NAMALWA (cell line): Measurements from ENCODE around the gene TMEM92.
"Not testable (repeated sequence)": the region's sequence is repeated elsewhere in the genome, so short reads cannot be mapped to it uniquely, and the experiment has no call there.

Experiments
- DNase-seq: peaks from one replicate; pipeline ENCODE4 v3.0.0-alpha.2; 2015; ENCODE audit warnings: low spot score

Gene TMEM92

DNA sequence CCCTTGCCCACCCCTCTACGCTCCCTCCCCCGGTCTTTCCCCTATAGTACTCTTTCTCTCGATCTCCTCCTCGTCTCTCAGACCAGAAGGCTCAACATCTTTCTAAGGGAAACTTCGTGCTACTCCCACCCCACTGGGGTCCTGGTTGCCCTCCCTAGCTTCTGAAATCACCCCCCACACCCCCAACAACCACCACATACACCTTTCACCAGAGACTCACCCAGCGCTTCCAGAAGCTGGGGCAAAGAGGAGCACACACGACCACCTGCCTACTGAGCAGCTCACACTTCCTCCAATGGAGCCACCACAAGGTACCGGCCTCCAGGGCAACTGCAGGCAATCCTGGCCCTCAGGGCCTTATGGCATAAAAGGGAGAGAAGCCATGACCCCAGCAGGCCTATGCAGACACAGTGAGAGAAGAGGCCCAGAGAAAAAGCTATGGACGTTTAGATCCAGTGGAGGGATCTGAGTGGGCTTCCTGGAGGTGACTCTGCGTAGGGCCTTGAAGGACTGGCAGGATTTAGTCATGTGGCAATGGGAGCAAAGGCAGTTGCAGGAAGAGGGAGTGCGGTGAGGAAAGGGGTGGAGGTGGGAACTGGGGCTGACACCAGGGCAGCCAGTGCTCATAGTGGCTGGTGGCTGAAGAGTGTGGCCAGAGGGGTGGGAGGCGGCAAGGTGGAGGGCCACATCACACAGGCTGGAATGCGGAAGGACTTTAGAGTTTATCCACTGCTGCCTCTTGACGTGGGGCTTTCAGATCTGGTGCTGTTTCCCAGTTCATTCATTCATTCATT lies 12.1 kb upstream of the TMEM92 start:
- DNase-seq = no peak

DNA sequence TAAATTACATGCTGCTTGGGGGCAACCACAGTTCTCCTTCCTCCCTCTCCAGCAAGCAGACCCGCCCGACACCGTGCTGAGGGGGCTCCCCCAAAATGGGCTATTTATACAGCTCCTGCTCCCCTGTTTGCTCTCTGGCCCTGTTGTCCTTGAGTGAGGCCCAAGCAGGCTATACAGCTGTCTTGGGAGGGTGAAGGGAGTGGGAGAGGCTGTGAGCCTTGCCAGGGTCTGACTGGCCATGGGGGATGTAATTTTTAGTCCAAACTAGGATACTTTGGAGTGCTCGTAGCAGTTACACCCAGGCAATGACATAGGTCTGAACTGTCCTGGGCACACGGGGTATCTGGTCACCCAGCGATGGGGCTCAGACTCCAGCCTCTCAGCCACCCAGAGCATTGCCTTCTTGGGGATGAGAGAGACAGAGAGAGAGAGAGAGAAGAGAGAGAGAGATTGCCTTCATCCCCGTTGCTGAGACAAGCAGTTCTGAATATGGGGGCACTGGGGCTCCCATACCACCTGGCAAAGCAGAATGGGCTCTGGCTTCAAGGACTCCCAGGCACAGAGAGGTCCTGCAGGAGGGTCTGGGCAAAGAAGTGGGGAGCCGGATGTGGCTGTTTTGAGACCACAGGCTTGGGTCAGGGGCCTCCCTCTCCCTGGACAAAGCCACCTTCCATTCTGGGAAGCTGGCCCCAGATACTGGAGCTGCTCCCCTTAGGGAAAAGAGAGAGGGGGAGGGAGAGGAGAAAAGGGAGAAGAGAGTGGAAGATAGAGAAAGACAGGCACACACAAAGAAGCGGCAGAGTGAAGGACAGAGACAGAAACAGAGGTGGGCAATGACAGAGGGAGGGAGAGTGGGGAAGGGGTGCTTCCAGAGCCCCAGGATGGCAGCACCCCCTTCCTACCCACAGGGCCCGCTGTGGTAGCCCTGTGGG lies 10.7 kb upstream of the TMEM92 start:
- no peak for DNase-seq

DNA sequence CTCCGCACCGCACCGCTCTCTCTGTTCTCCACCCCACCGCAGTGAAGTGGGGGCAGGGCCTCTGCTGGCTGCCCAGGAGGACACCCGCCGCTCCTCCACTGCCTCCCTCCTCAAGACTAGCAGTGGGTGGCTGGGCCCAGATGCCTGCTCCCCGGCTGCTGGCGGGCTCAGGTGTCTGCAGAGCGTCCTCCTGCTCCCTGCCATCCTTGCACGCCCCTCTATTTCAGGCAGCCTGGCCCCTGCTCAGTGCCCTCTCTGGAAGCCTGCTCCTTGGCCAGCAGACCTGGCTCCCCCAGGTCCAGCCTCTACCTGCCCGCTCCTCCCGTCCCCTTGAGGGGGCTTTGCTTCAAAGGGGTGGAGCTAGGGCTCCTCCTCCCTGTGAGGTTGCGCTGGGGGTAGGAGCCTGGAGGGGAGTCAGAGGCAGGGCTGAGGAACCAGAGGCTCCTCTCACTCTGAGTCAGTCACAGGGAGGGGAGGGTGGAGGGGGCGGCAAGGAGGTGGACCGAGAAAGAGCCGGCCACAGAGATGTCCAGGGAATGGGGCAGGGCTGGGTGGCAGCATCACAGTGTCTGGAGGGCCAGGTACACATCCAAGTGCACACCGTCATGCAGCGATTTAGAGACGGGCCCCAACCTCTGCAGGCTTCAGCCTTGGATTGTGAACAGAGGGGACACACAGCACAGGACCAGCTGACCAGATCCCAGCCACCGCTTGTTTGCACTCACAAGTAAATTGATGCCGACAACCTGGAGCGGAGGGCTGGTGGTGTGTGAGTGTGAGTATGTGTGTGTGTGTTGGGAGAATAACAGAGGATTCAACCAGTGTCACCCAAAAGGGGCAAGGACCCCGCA lies 9.8 kb upstream of the TMEM92 start:
- DNase-seq = no peak

DNA sequence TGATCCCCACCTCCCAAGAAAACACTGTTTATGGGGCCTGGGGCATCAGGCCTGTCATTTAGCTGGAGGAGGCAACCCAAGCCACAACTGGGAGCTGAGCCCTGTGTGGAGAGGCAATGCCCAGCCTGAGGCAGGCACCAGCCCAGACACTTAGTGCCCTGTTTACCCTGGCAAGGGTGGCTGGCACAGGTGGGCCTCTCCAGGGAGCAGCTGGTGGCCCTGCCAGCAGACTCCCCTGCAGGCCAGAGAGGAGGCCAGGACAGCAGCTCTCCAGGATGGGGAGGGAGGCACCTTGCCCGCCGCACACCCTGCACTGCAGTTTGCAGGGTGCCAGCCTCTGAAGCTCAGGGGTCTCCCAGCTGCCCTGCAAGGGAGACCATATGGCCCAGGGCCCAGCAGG lies 9.1 kb upstream of the TMEM92 start:
- DNase-seq = no peak

DNA sequence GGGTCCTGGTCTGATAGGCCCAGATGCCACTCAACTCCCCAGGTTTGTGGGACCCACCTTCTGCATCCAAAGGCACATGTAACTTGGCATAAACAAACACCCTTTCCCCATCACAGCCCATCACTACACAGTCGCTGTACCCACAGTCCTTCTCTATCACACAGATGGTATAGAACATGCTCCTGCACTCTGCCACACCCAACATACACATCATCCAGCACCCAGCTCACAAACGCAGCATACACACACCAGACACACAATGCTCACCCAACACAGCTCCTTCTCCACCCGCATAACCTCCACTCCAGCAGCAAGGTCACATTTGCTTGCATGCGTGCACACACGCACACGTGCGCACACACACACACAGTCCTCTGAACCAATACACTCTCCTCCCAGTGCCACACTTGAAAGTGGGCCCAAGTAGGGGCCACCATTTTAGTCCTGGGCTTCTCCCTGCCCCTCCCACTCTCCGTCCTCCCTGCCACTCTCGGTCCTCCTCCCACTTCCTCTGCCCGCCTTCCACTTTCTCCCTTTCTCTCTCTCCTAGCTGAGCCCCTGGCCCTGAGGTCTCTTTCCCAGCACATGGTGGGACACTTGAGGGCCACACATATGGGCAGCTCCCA lies 8.5 kb upstream of the TMEM92 start:
- DNase-seq = no peak

DNA sequence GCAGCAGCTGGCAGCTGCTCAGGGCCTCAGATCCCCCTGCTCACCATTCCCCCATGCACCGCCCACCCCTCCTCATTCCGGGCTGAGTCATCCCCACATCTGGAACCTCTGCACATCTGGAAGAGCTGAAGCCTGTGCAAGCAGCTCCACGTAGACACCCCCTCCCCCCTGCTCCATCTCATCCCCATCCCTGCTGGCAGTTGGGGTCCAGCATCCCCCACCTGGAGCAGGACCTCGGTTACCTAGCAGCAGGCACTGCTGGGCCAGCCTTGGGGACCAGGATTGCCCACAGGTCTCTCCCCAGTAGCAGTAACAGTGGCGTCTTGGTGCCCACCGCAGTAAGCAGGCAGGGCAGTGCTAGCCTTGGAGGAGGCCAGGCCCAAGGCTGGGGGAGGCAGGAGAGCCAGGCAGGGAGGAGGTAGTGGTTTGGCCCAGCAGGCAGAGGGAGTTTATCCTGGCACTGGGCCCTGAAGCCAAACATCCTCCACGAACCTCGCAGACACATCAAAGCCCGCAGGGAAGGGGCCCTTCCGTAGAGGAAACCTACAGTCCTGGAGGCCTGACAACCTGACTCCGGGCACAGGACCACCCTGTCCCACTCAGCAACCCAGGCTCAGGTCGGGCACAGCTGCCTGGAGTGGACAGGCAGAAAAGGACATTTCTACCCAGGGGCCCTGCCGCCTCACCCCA lies 7.7 kb upstream of the TMEM92 start:
- DNase-seq = no peak

DNA sequence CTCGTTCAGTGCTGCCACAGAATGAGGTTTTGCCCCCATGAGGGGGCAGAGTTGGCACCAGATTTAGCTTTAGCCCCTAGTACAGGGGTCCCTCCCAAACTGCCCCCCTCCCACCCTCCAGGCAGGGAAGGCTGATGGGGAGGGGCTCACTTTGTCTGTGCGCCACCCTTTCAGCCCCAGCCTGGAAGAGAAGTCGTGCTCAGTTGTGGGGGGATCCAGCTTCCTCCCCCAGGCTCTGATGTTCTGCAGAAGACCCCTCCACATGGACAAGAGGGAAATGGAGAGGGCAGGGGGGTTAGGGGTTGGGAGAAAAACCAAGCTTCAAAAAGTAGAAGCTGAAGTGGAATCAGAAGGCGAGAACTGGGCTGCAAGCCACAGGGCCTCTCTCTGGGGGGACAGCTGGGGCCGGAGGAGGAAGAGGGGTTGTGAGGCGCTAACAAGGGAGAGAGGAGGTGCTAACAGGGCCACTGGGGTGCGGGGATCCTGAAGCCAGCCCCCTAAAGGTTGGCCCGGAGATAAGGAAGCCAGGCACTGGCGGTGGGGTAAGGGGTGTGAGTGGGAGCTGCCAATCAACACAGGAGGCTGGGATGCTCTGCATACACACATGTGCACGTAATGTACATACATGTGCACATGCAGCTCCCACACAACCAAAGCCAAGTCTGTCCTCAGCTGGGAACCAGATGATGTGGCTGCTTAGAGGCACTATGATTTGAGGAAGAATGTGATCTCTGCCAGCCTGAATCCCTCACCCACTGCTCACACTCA lies 7.0 kb upstream of the TMEM92 start:
- DNase-seq = no peak

DNA sequence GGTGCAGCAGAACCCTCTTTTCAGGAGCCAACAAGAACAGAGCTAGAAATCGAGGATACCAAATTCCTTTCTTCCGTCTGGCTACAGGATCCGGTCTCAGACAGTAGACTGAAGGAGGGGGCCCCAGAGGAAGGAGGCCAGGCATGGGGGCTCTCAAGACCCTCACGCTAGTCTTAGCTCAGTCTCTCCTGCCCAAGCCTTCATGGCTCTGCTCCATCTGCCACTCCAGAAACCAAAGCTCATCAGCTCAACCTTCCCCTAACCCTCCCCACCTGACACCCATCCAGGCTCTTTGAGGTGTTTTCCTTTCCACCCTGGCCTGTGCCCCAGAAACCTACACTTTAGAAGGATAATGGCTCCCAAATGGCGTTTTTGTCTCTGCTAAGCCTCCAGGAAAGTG lies 6.2 kb upstream of the TMEM92 start:
- no peak for DNase-seq

DNA sequence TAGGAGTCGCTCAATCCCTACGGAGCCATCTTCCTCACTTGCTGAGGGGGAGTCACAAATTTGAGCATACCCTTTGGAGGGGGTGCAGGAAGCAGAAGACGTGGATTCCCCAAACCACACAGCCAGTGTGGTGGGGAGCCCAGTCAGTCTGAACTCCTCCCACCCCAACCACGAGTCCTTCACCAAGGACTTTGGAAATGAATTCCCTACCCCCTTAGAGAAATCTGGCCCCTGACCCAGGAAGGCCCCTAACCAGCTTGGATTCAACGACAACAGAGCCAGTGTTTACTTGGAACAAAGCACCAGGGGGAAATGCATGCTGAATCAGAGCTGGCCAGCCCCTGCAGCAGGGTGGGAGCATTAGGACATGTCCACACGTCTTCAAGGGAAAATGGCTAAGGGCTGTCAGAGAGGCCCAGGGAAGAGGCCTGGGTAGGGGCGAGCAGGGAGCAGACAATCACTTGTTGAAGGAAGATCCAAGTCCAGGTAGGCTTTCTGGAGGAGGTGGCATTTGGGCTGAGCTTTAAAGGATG lies 5.5 kb upstream of the TMEM92 start:
- no peak for DNase-seq

DNA sequence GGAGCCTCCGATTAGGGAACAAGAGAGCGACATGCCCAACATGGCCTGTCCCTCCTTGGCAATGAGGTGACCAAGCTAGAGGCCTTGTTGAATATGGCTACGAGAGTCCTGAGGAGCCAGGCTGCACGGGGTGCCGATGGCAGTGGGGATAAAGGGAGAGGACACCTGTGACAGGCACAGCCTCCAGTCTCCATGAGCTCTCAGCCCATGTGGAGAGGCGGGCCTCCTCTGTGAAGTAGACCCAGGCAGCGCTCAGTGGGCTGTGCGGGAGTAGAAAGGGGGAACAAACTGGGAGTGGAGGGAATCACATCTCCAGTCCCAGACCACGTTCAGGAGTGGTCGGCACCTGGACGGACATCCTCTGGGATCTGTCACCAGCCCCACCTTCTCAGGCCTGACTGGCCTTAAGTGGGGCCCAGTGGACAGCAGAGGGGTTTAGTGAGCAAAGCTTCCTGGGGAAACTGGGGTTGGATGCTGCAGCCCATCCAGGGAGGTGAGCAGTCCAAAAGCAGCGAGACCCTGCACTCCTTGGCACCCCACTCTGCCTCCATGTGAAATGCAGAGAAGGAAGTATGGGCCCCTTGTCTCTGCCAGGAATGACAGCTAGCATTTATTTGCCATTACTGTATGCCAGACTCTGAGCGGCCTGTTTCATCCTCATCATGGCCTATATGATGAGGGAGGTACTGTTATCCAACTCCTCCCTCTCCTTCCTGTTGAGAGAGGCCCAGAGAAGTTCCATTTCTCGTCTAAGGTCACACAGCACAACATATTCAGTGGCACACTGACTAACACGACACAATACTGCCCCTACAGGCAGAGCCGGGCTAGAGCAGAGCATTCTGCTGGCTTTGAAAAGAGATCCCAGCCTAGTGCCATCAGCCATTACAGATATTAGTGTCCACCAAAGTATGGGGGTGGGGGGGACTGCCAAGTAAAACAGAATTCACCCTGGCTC lies 4.5 kb upstream of the TMEM92 start:
- DNase-seq = peak; percentile 83

DNA sequence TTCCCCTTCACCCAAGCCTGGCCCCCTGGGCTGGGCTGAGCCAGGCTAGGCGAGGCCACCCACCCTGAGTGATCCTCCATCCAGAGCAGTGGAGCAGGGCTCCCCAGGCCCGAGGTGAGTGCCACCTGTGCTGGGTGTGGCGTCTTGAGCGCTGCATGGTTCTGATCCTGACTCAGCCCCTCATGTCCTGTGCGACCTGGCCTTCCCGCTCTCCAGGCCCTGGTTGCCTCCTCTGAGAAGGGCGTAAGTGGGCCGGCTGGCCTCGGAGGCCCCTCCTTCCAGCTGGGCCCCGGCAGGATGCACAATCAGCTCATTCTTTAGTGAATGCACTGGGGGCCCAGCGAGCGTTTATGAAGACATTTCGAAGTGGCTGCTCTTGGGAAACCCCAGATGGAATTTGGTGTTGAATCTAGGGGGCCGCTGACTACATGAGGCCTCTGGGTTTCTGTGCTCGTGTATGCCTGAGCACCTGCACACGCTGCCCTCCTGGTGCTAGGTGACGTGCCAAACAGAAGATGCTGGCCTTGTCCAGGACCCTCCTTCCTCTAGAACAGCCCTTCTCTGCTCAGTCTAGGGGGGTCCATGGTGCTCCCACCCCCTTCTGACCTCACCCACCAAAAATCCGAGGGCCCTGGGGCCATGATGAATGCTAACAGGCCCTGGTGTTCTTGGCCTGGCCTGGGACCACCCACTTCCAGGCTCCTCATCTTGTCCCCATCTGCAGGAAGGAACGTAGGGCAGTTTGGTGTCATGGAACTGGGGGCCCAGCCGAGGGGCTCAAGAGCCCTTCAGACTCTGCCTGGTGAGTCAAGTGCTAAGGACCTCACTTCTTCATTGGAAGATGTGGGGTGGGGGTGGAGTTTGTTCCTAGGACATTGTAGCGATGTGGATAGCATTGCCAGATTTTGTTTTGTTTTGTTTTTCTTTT lies 3.6 kb upstream of the TMEM92 start:
- DNase-seq = no peak

DNA sequence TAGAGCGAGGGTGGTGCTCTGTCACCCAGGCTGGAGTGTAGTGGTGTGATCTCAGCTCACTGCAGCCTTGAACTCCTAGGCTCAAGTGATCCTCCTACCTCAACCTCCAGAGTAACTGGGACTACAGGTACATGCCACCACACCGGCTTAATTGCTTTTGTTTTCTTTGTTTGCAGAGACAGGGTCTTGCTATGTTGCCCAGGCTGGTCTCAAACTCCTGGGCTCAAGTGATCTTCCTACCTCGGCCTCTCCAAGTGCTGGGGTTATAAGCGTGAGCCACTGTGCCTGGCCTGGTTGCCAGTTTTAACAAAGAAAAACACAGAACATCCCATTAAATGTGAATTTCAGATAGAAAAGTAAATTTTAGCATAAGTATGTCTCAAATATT lies 2.9 kb upstream of the TMEM92 start:
- DNase-seq = not testable (repeated sequence)

DNA sequence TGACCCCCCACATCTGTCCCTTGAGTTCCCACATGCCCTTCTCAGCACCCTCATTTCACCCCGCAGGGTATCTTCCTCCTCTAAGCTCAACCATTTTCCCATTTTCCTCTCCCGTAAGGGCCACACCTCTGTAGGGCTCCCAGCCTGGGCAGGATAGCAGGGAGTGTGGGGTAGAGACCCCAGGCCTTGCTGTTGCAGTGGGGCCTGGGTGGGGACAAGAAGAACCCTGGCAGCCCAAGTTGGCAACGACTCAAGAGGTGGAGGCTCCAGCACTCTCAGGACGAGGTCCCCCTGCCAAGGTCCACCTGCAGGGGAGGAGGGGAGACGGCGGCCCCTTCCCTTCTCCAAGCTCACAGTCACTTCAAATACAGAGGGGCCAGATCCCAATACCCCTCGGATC lies 2.0 kb upstream of the TMEM92 start:
- no peak for DNase-seq

DNA sequence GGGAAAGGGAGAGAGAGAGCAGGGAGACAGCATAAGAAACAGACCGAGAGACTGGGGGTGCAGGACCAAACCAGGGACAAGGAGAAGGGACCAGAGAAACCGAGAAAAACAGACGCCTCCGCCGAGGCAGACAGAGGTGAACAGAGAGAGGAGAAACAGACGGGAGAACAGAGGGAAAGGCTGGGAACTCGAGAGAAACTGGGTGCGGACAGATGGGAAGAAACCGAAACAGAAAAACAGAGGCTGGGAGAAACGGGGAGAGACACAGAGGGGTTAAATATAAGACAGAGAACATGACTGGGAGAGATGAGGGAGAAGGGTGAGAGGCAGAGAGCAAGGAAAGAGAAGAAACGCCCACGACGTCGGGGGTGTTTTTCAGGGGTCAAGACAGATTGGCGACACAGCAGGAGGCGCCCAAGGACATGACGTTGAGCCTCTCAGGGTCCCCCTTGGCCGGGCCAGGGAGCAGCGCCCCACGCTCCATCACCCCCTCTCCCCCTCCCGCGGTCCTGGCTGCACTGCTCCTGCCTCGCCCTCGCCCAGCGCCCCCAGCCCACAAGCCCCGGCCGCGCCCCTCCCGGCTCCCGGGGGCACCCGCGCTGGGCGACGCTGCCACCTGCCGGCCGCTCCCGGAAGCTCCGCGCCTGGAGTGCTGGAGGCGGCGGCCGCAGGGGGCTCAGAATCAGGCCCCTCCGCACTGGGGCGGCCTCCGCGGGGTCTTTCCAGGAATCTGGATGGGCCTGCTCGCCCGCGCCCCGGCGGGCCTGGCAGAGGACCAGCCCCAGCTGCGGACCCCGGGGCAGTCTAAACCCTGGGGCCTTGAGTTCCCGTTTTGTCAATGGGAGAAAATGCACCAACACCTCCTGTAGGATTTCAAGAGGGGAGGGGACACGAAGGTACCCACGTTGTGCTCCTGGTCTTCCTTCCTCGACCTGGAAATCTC lies 1.3 kb upstream of the TMEM92 start:
- peak; percentile 54 for DNase-seq

DNA sequence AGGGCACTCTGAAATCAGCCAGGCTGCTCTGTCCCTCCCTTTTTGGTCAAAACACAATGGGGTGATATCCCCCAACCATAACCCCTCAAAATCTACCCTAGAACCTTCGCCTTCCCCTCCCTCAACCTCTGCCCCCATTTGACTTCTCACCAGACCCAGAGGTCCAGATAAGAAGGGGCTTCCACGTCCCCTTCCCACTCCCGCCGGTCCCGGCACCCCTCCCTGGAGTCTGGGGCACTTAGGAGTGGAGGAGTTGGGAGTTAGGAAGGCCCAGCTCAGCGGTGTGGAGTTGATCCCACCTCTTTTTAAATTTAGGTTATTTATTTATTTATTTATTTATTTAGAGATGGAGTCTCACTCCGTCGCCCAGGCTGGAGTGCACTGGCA lies 619 bp upstream of the TMEM92 start:
- DNase-seq = no peak

DNA sequence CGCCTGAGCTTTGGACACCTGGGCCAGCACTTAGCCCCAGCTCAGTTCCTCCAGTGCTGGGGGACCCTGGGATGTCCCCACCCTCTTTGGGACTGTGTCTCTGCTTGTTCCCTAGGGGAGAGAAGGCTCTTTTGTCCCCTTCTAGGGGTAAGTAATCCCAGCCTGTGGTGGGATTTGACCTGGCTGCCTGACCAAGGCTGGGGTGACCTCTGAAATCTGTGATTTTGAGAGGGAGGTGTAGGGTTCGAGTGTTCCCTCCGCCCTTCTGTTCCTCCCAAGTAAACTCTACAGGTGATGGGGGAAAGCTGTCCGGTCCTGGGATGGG lies 593 bp downstream of the TMEM92 start:
- no peak for DNase-seq

DNA sequence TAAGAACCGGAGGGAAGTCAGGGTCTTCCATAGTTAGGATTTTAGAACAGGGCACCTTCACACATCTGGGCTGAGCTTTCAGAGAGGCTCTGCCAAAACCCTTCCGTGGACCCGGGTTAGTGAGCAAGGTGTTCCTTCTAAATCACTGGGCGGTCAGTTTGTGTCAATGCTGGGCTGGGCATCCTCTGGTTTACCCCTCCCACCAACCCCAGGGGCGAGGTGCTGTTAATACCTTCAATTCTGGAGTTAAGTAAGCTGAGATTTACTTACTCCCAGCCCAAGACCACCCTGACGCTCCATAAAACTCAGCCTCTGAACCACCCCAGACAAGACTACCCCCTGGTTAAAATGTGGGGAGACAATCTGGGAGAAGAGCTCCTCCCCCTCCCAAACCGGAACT lies 1.0 kb downstream of the TMEM92 start:
- no peak for DNase-seq
